ENCODE measurements around the gene SPAST.

The SPAST gene

GRCh38 chr2:32061430-32061829, 1.9 kb upstream of the SPAST start:
- H3K4me2 ChIP-seq (ENCODE audit: low read length) = no peak overlapping the region
- H3K36me3 ChIP-seq (replicated peaks; ENCODE audit: low read depth, low read length) = no peaks in the 10 kb centered on the region
- no peaks in the 10 kb centered on the region for H4K20me1 ChIP-seq (ENCODE audit: insufficient read depth, low read length)
- H3K79me2 ChIP-seq (ENCODE audit: low read length) = peaks cover 12% of the 10 kb centered on the region
- H3K27ac ChIP-seq (ENCODE audit: low read length) = no peak overlapping the region
- H3K27me3 ChIP-seq (ENCODE audit: low read depth, low read length) = no peaks in the 10 kb centered on the region
- H3K9ac ChIP-seq (ENCODE audit: low read length) = no peak overlapping the region
- no peak for TF ChIP-seq CTCF (IDR thresholded peaks at IDR 0.05; ENCODE audit: low read depth, low read length)
- no peak for TF ChIP-seq EZH2phosphoT487 (IDR thresholded peaks at IDR 0.05; ENCODE audit: low read depth)
- H2AFZ ChIP-seq (ENCODE audit: low read depth, low read length) = no peak overlapping the region
- peaks cover 12% of the 10 kb centered on the region for H3K4me1 ChIP-seq (ENCODE audit: low read length)
- H3K9me3 ChIP-seq (ENCODE audit: insufficient read depth, low read length) = no peaks in the 10 kb centered on the region; the same call in 1 of the 2 replicates
- no peak overlapping the region for H3K4me3 ChIP-seq (ENCODE audit: low read length)

GRCh38 chr2:32061973-32062861, 1.1 kb upstream of the SPAST start:
- peaks cover 12% of the 10 kb centered on the region for H3K79me2 ChIP-seq (ENCODE audit: low read length)
- peak overlapping the region; percentile 90 for H3K4me3 ChIP-seq (ENCODE audit: low read length)
- no peak for TF ChIP-seq CTCF (IDR thresholded peaks at IDR 0.05; ENCODE audit: low read depth, low read length)
- no peak for TF ChIP-seq EZH2phosphoT487 (IDR thresholded peaks at IDR 0.05; ENCODE audit: low read depth)
- peak overlapping the region; percentile 96; the same call in 1 of the 2 replicates for H2AFZ ChIP-seq (ENCODE audit: low read depth, low read length)
- H3K9ac ChIP-seq (ENCODE audit: low read length) = peak overlapping the region; percentile 91
- no peaks in the 10 kb centered on the region for H4K20me1 ChIP-seq (ENCODE audit: insufficient read depth, low read length)
- no peaks in the 10 kb centered on the region for H3K27me3 ChIP-seq (ENCODE audit: low read depth, low read length)
- H3K36me3 ChIP-seq (replicated peaks; ENCODE audit: low read depth, low read length) = no peaks in the 10 kb centered on the region
- H3K27ac ChIP-seq (ENCODE audit: low read length) = no peak overlapping the region
- H3K9me3 ChIP-seq (ENCODE audit: insufficient read depth, low read length) = no peaks in the 10 kb centered on the region; the same call in 1 of the 2 replicates
- H3K4me2 ChIP-seq (ENCODE audit: low read length) = peak overlapping the region; percentile 83
- H3K4me1 ChIP-seq (ENCODE audit: low read length) = peaks cover 12% of the 10 kb centered on the region

GRCh38 chr2:32064021-32064601, 755 bp downstream of the SPAST start:
- Histone ChIP-seq H3K4me3 (ENCODE audit: low read length) (peak overlapping the region; percentile 90), H4K20me1 (ENCODE audit: insufficient read depth, low read length) (no peaks in the 10 kb centered on the region), H2AFZ (ENCODE audit: low read depth, low read length) (peak overlapping the region; percentile 27; the same call in 1 of the 2 replicates), H3K36me3 (replicated peaks; ENCODE audit: low read depth, low read length) (no peaks in the 10 kb centered on the region), H3K9me3 (ENCODE audit: insufficient read depth, low read length) (no peaks in the 10 kb centered on the region; the same call in 1 of the 2 replicates), H3K9ac (ENCODE audit: low read length) (peak overlapping the region; percentile 79), H3K4me2 (ENCODE audit: low read length) (peak overlapping the region; percentile 86), H3K27ac (ENCODE audit: low read length) (peak overlapping the region; percentile 79), H3K27me3 (ENCODE audit: low read depth, low read length) (no peaks in the 10 kb centered on the region), H3K79me2 (ENCODE audit: low read length) (peaks cover 12% of the 10 kb centered on the region), H3K4me1 (ENCODE audit: low read length) (peaks cover 12% of the 10 kb centered on the region)
- no peak for TF ChIP-seq CTCF (IDR thresholded peaks at IDR 0.05; ENCODE audit: low read depth, low read length)
- no peak for TF ChIP-seq EZH2phosphoT487 (IDR thresholded peaks at IDR 0.05; ENCODE audit: low read depth)

GRCh38 chr2:32064713-32065112, 1.4 kb downstream of the SPAST start:
- Histone ChIP-seq H3K79me2 (ENCODE audit: low read length) (peaks cover 12% of the 10 kb centered on the region), H2AFZ (ENCODE audit: low read depth, low read length) (no peak overlapping the region), H3K27me3 (ENCODE audit: low read depth, low read length) (no peaks in the 10 kb centered on the region), H3K9ac (ENCODE audit: low read length) (peak overlapping the region; percentile 79), H3K9me3 (ENCODE audit: insufficient read depth, low read length) (no peaks in the 10 kb centered on the region; the same call in 1 of the 2 replicates), H4K20me1 (ENCODE audit: insufficient read depth, low read length) (no peaks in the 10 kb centered on the region), H3K4me3 (ENCODE audit: low read length) (peak overlapping the region; percentile 90), H3K36me3 (replicated peaks; ENCODE audit: low read depth, low read length) (no peaks in the 10 kb centered on the region), H3K4me2 (ENCODE audit: low read length) (peak overlapping the region; percentile 86), H3K27ac (ENCODE audit: low read length) (no peak overlapping the region), H3K4me1 (ENCODE audit: low read length) (peaks cover 12% of the 10 kb centered on the region)
- no peak for TF ChIP-seq CTCF (IDR thresholded peaks at IDR 0.05; ENCODE audit: low read depth, low read length)
- no peak for TF ChIP-seq EZH2phosphoT487 (IDR thresholded peaks at IDR 0.05; ENCODE audit: low read depth)

Measured in OCI-LY3 (cell line).